ENCODE results near the gene PRAMEF33.
"Not testable (repeated sequence)": the region's sequence is repeated elsewhere in the genome, so short reads cannot be mapped to it uniquely, and the experiment has no call there.

GRCh38 chr1:13279617-13280016, 23.7 kb upstream of the PRAMEF33 start:
- not testable (repeated sequence) for TF ChIP-seq POLR2A (IDR thresholded peaks at IDR 0.05); EP300 (IDR thresholded peaks at IDR 0.05; ENCODE audit: low read depth); POLR2AphosphoS5 (IDR thresholded peaks at IDR 0.05)
- TF ChIP-seq, protein P1, sequence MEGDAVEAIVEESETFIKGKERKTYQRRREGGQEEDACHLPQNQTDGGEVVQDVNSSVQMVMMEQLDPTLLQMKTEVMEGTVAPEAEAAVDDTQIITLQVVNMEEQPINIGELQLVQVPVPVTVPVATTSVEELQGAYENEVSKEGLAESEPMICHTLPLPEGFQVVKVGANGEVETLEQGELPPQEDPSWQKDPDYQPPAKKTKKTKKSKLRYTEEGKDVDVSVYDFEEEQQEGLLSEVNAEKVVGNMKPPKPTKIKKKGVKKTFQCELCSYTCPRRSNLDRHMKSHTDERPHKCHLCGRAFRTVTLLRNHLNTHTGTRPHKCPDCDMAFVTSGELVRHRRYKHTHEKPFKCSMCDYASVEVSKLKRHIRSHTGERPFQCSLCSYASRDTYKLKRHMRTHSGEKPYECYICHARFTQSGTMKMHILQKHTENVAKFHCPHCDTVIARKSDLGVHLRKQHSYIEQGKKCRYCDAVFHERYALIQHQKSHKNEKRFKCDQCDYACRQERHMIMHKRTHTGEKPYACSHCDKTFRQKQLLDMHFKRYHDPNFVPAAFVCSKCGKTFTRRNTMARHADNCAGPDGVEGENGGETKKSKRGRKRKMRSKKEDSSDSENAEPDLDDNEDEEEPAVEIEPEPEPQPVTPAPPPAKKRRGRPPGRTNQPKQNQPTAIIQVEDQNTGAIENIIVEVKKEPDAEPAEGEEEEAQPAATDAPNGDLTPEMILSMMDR (IDR thresholded peaks at IDR 0.05): not testable (repeated sequence)

Data from transverse colon (tissue), 4 donors.